ENCODE measurements around the gene KANSL1. TPM values are rescaled to one million over a fixed set of nuclear protein-coding genes. Genes with fewer than 3 reads are reported as not detected.
A peak's percentile ranks its signal among the peaks of the same experiment; 100 is the strongest.

Gene KANSL1
- total RNA-seq, 1 experiment from 2014 or later, result 67.1 TPM

DNA sequence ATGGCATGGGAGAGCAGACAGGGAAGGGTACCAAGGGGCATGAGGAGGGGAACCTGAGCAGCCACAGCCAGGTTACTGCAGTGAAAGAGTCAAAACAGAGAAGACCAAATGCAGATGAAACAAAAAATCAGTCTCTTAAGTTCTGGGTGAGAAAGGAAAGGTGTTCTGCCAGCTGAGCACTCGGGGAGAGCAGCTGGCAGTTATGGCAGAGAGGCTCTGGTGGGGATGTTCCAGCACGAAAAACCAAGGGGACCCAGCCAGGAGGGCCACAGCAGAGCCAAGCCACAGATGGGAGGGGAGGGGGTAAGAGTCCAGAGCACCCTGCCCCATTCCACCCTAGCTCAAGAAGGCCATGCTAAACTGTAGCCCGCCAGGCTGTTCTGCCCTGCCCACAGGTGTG is 162.5 kb downstream of the KANSL1 start:
- DNase-seq (ENCODE audit: unreplicated experiment), result no peak
- ChIA-PET POLR2A (no interaction called here), CTCF (interaction anchor here (0.6 to 1.1 kb wide), 2 partner anchors 13 to 137 kb away, joined by 3 read pairs; no protein-coding TSS in a partner anchor)
- Mint-ChIP-seq H3K4me1 (ENCODE audit: insufficient read depth, unreplicated experiment) (no peaks in the 10 kb centered on the region), H3K4me3 (ENCODE audit: unreplicated experiment) (no peak overlapping the region), H3K27me3 (ENCODE audit: insufficient read depth, unreplicated experiment) (no peaks in the 10 kb centered on the region), H3K27ac (ENCODE audit: low read depth, unreplicated experiment) (peak overlapping the region; percentile 79), H3K36me3 (ENCODE audit: insufficient read depth, unreplicated experiment) (peaks cover 91% of the 10 kb centered on the region), H3K9me3 (ENCODE audit: unreplicated experiment) (no peaks in the 10 kb centered on the region)
- TF ChIP-seq, protein P1, sequence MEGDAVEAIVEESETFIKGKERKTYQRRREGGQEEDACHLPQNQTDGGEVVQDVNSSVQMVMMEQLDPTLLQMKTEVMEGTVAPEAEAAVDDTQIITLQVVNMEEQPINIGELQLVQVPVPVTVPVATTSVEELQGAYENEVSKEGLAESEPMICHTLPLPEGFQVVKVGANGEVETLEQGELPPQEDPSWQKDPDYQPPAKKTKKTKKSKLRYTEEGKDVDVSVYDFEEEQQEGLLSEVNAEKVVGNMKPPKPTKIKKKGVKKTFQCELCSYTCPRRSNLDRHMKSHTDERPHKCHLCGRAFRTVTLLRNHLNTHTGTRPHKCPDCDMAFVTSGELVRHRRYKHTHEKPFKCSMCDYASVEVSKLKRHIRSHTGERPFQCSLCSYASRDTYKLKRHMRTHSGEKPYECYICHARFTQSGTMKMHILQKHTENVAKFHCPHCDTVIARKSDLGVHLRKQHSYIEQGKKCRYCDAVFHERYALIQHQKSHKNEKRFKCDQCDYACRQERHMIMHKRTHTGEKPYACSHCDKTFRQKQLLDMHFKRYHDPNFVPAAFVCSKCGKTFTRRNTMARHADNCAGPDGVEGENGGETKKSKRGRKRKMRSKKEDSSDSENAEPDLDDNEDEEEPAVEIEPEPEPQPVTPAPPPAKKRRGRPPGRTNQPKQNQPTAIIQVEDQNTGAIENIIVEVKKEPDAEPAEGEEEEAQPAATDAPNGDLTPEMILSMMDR (IDR thresholded peaks at IDR 0.05; ENCODE audit: unreplicated experiment), result no peak
- intact Hi-C loops (cut with micrococcal nuclease), result no loop called here
- no TSS peak for BruUV-seq (replicated peaks)

DNA sequence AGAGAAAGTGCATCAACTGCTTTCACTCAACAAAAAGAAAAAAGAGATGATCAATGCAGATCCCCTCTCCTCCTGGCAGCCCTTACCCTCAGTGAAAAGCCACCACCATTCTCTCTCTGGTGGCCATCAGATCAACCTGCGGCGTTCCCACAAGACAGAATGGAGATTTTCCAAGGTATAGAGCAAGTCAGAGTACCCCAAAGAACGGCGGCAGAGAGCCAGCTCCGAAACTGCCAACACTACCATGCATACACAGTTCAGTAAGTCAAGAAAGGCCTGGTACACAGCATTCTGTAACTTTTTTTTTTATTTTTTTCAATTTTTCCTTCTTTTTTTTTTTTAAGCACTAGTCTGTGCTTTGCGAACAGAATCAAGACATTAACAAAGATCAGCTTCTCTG is 163.6 kb downstream of the KANSL1 start:
- BruUV-seq (replicated peaks), result no TSS peak
- Mint-ChIP-seq H3K36me3 (ENCODE audit: insufficient read depth, unreplicated experiment) (peaks cover 85% of the 10 kb centered on the region), H3K9me3 (ENCODE audit: unreplicated experiment) (no peaks in the 10 kb centered on the region), H3K4me1 (ENCODE audit: insufficient read depth, unreplicated experiment) (no peaks in the 10 kb centered on the region), H3K27ac (ENCODE audit: low read depth, unreplicated experiment) (peak overlapping the region; percentile 61), H3K27me3 (ENCODE audit: insufficient read depth, unreplicated experiment) (no peaks in the 10 kb centered on the region), H3K4me3 (ENCODE audit: unreplicated experiment) (no peak overlapping the region)
- no peak for DNase-seq (ENCODE audit: unreplicated experiment)
- intact Hi-C loops (cut with micrococcal nuclease), result no loop called here
- ChIA-PET POLR2A (interaction anchor here (0.6 to 1.8 kb wide), 3 partner anchors 9 to 198 kb away, joined by 3 to 5 read pairs (median 5); no protein-coding TSS in a partner anchor), CTCF (interaction anchor here (0.6 kb wide), 1 partner anchor 185 kb away, joined by 4 read pairs; no protein-coding TSS in a partner anchor)
- TF ChIP-seq, protein P1 (IDR thresholded peaks at IDR 0.05; ENCODE audit: unreplicated experiment), result no peak

DNA sequence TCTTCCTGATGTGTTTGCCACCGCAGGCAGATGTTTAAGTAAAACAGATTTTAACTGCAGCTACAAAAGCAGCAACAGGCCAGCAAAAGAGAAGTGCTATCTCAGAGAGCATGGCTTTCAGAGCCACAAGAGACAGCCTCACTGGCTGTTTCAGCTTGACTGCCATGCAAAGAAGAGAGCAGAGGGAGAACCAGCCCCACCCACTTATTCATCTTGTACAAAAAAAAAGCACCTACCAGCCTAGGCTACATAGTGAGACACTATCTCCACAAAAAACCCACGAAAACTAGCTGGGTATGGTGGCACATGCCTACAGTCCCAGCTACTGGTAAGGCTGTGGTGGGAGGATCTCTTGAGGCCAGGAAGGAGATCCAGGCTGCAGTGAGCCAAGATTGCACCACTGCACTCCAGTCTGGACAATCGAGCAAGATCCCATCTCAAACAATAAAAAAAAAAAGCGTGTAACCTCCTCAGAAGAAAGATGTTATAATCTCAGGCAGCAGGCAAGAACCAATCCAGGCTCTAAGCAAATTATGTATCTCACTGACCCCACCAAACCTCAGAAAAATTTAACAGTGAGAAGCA is 164.2 kb downstream of the KANSL1 start:
- TF ChIP-seq, protein P1 (IDR thresholded peaks at IDR 0.05; ENCODE audit: unreplicated experiment), result no peak
- peak overlapping the region; percentile 61 for H3K27ac Mint-ChIP-seq (ENCODE audit: low read depth, unreplicated experiment)
- H3K36me3 Mint-ChIP-seq (ENCODE audit: insufficient read depth, unreplicated experiment), result peaks cover 79% of the 10 kb centered on the region
- no peak for DNase-seq (ENCODE audit: unreplicated experiment)
- H3K27me3 Mint-ChIP-seq (ENCODE audit: insufficient read depth, unreplicated experiment), result no peaks in the 10 kb centered on the region
- ChIA-PET POLR2A (interaction anchor here (0.6 to 1.8 kb wide), 2 partner anchors 28 to 199 kb away, joined by 3 to 5 read pairs; no protein-coding TSS in a partner anchor), CTCF (interaction anchor here (0.6 kb wide), 2 partner anchors 12 to 185 kb away, joined by 3 to 4 read pairs; no protein-coding TSS in a partner anchor)
- intact Hi-C loops (cut with micrococcal nuclease), result no loop called here
- no peaks in the 10 kb centered on the region for H3K4me1 Mint-ChIP-seq (ENCODE audit: insufficient read depth, unreplicated experiment)
- no TSS peak for BruUV-seq (replicated peaks)
- no peak overlapping the region for H3K4me3 Mint-ChIP-seq (ENCODE audit: unreplicated experiment)
- no peaks in the 10 kb centered on the region for H3K9me3 Mint-ChIP-seq (ENCODE audit: unreplicated experiment)

DNA sequence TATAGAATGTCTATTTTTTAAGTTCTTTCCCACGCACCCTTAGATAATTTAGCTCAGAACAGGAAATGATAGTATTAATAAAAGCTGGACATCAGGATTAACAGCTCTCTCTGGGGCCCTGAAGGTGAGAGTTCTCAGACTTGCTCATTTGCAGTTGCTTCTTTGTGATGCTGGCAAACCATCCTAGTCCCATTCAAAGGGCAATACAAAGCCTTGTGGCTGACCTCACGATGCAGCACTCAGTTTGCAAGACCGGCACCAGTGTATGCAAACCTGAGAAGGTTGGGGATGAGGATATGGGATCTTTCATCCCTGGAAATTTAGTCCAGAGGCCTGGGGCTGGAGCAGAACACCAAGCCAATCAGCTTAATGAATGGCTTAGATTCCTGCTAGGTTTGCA is 164.9 kb downstream of the KANSL1 start:
- no peak overlapping the region for H3K27ac Mint-ChIP-seq (ENCODE audit: low read depth, unreplicated experiment)
- POLR2A ChIA-PET, result interaction anchor here (0.6 to 1.8 kb wide), 2 partner anchors 28 to 185 kb away, joined by 3 to 5 read pairs; no protein-coding TSS in a partner anchor
- H3K4me3 Mint-ChIP-seq (ENCODE audit: unreplicated experiment), result no peak overlapping the region
- intact Hi-C loops (cut with micrococcal nuclease), result no loop called here
- CTCF ChIA-PET, result interaction anchor here (0.6 to 1.7 kb wide), 3 partner anchors 11 to 26 kb away, joined by 3 to 12 read pairs (median 6); no protein-coding TSS in a partner anchor
- peaks cover 80% of the 10 kb centered on the region for H3K36me3 Mint-ChIP-seq (ENCODE audit: insufficient read depth, unreplicated experiment)
- TSS peak; percentile 9 for BruUV-seq (replicated peaks)
- TF ChIP-seq, protein P1 (IDR thresholded peaks at IDR 0.05; ENCODE audit: unreplicated experiment), result no peak
- no peaks in the 10 kb centered on the region for H3K27me3 Mint-ChIP-seq (ENCODE audit: insufficient read depth, unreplicated experiment)
- DNase-seq (ENCODE audit: unreplicated experiment), result no peak
- no peaks in the 10 kb centered on the region for H3K4me1 Mint-ChIP-seq (ENCODE audit: insufficient read depth, unreplicated experiment)
- H3K9me3 Mint-ChIP-seq (ENCODE audit: unreplicated experiment), result no peaks in the 10 kb centered on the region
